ENCODE data around the gene MPV17L. TPM values are rescaled to one million over a fixed set of nuclear protein-coding genes. Genes with fewer than 3 reads are reported as not detected.
A peak's percentile ranks its signal among the peaks of the same experiment; 100 is the strongest.
"Not testable (repeated sequence)": the region's sequence is repeated elsewhere in the genome, so short reads cannot be mapped to it uniquely, and the experiment has no call there.

MPV17L gene
- total and polyA plus RNA-seq, 8 donors: 1.4 to 7.0 (median 5.5) TPM

- TF ChIP-seq, protein P1, sequence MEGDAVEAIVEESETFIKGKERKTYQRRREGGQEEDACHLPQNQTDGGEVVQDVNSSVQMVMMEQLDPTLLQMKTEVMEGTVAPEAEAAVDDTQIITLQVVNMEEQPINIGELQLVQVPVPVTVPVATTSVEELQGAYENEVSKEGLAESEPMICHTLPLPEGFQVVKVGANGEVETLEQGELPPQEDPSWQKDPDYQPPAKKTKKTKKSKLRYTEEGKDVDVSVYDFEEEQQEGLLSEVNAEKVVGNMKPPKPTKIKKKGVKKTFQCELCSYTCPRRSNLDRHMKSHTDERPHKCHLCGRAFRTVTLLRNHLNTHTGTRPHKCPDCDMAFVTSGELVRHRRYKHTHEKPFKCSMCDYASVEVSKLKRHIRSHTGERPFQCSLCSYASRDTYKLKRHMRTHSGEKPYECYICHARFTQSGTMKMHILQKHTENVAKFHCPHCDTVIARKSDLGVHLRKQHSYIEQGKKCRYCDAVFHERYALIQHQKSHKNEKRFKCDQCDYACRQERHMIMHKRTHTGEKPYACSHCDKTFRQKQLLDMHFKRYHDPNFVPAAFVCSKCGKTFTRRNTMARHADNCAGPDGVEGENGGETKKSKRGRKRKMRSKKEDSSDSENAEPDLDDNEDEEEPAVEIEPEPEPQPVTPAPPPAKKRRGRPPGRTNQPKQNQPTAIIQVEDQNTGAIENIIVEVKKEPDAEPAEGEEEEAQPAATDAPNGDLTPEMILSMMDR (IDR thresholded peaks at IDR 0.05): no peak
- Histone ChIP-seq H3K27me3 (no peaks in the 10 kb centered on the region), H3K4me3 (no peak overlapping the region), H3K4me1 (no peaks in the 10 kb centered on the region), H3K27ac (no peak overlapping the region), H3K36me3 (no peaks in the 10 kb centered on the region), H3K9me3 (no peaks in the 10 kb centered on the region)
- DNase-seq: no peak
- ATAC-seq: no peak
- intact Hi-C loops (cut with DNase I): no loop called here
These were observed 22.7 kb downstream of the MPV17L start for GRCh38 chr16:15418206-15418605.

GRCh38 chr16:15421696-15422095 is 26.1 kb downstream of the MPV17L start:
- H3K27me3 ChIP-seq; H3K27ac ChIP-seq; H3K36me3 ChIP-seq; ATAC-seq; H3K4me1 ChIP-seq; DNase-seq; intact Hi-C loops (cut with DNase I); H3K9me3 ChIP-seq; H3K4me3 ChIP-seq: not testable (repeated sequence)

- H3K4me3 ChIP-seq: no peak overlapping the region
- intact Hi-C loops (cut with DNase I): no loop called here
- no peak for ATAC-seq
These were observed 26.7 kb downstream of the MPV17L start for GRCh38 chr16:15422222-15422621.

GRCh38 chr16:15425861-15426260 is 30.3 kb downstream of the MPV17L start:
- no peak for DNase-seq
- Histone ChIP-seq H3K27me3 (no peaks in the 10 kb centered on the region), H3K9me3 (no peaks in the 10 kb centered on the region), H3K4me1 (peaks cover 0 to 4% of the 10 kb centered on the region in 2 donors), H3K4me3 (no peak overlapping the region), H3K36me3 (no peaks in the 10 kb centered on the region), H3K27ac (no peak overlapping the region)
- intact Hi-C loops (cut with DNase I): no loop called here
- ATAC-seq: no peak
- TF ChIP-seq, protein P1 (IDR thresholded peaks at IDR 0.05): no peak

More at GRCh38 chr16:15422222-15422621, 26.7 kb downstream of the MPV17L start:
- no peak for DNase-seq
- TF ChIP-seq, protein P1 (IDR thresholded peaks at IDR 0.05): no peak
- Histone ChIP-seq H3K27ac (no peak overlapping the region), H3K9me3 (no peaks in the 10 kb centered on the region), H3K4me1 (no peaks in the 10 kb centered on the region), H3K36me3 (no peaks in the 10 kb centered on the region), H3K27me3 (no peaks in the 10 kb centered on the region)

DNA sequence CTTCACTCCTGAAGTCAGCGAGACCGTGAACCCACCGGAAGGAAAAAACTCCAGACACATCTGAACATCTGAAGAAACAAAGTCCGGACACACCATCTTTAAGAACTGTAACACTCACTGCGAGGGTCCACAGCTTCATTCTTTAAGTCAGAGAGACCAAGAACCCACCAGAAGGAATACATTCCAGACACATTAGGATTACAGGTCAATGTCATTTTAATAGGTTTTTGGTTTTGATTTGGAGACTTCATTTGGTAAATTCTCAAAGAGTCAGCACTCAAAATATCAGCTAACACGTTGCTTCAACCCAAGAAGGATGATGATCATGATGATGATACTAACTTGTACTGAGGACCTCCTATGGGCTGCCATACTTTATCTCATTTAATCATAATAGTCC is 31.2 kb downstream of the MPV17L start:
- ATAC-seq (no peak), DNase-seq (peak in 1 of 4 donors; percentile 11)
- H3K4me3 ChIP-seq: no peak overlapping the region
- H3K27ac ChIP-seq: no peak overlapping the region
- peaks cover 0 to 4% of the 10 kb centered on the region in 2 donors for H3K4me1 ChIP-seq
- TF ChIP-seq, protein P1 (IDR thresholded peaks at IDR 0.05): no peak
- H3K27me3 ChIP-seq: no peaks in the 10 kb centered on the region
- H3K9me3 ChIP-seq: no peaks in the 10 kb centered on the region
- H3K36me3 ChIP-seq: no peaks in the 10 kb centered on the region
- intact Hi-C loops (cut with DNase I): no loop called here

GRCh38 chr16:15427648-15428239 is 32.2 kb downstream of the MPV17L start:
- ATAC-seq: peak; percentile 92
- Histone ChIP-seq H3K4me3 (no peak overlapping the region), H3K36me3 (no peaks in the 10 kb centered on the region), H3K4me1 (peaks cover 0 to 4% of the 10 kb centered on the region in 2 donors), H3K27ac (no peak overlapping the region), H3K9me3 (no peaks in the 10 kb centered on the region), H3K27me3 (no peaks in the 10 kb centered on the region)
- TF ChIP-seq, protein P1 (IDR thresholded peaks at IDR 0.05): peak; percentile 30 to 43
- intact Hi-C loops (cut with DNase I): no loop called here
- DNase-seq: peak in 3 of 4 donors; percentile 45 to 74 (median 51)

- H3K36me3 ChIP-seq; DNase-seq; H3K9me3 ChIP-seq; H3K27ac ChIP-seq; intact Hi-C loops (cut with DNase I); H3K4me1 ChIP-seq; ATAC-seq; H3K4me3 ChIP-seq: not testable (repeated sequence)
- H3K27me3 ChIP-seq: peaks cover 8 to 25% of the 10 kb centered on the region in 2 donors
These were observed 35.3 kb downstream of the MPV17L start for GRCh38 chr16:15430884-15431283.
